ENCODE results near the gene DYNC2H1.

DNA sequence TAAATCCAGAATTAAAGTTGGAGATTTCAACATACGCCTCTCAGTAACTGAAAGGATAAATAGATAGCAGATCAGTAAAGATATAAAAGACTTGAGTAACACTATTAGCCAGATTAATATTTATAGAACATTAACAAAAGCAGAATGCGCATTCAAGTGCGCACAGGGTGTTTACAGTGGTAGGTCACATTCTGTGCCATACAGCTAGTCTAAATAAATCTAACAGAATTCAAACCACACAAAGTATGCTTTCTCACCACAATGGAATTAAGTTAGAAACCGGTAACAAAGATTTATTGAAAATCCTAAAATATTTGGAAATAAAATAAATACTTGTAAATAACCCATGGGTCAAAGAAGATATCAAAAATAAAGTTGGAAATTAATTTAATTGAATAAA is 341.0 kb downstream of the DYNC2H1 start:
- TF ChIP-seq POLR2A (IDR thresholded peaks at IDR 0.05): no peak
- TF ChIP-seq, protein P1, sequence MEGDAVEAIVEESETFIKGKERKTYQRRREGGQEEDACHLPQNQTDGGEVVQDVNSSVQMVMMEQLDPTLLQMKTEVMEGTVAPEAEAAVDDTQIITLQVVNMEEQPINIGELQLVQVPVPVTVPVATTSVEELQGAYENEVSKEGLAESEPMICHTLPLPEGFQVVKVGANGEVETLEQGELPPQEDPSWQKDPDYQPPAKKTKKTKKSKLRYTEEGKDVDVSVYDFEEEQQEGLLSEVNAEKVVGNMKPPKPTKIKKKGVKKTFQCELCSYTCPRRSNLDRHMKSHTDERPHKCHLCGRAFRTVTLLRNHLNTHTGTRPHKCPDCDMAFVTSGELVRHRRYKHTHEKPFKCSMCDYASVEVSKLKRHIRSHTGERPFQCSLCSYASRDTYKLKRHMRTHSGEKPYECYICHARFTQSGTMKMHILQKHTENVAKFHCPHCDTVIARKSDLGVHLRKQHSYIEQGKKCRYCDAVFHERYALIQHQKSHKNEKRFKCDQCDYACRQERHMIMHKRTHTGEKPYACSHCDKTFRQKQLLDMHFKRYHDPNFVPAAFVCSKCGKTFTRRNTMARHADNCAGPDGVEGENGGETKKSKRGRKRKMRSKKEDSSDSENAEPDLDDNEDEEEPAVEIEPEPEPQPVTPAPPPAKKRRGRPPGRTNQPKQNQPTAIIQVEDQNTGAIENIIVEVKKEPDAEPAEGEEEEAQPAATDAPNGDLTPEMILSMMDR (IDR thresholded peaks at IDR 0.05): no peak
- no peak for TF ChIP-seq EP300 (IDR thresholded peaks at IDR 0.05)
